Right lobe of liver (tissue), 4 donors: Measurements from ENCODE around the gene DBN1.

Experiments used
- CTCF ChIP-seq, 4 donors: fragments of 200-600 bp in 3 of 4; fragments of 450-650 bp in 1 of 4; IDR thresholded peaks; one replicate each; pipeline versions ENCODE4 v1.5.1 to v1.8.0; 2016 to 2022; ENCODE audit warnings: antibody characterized with exemption in 4 of 4, mild to moderate bottlenecking in 2 of 4
- POLR2A ChIP-seq: fragments of 450-650 bp; IDR thresholded peaks from one replicate; pipeline ENCODE4 v1.6.1; 2017; ENCODE audit warnings: antibody characterized with exemption, mild to moderate bottlenecking
- donor health status: DM: no; HTN: no; CAD: no.
- donor health status: DM: no; HTN: no; CAD: no.
- donor health status: DM: no; HTN: yes; CAD: no.

GRCh38 chr5:177470759-177471536 is 2.5 kb downstream of the DBN1 start:
- TF ChIP-seq CTCF (IDR thresholded peaks at IDR 0.05) (no peak), POLR2A (no peak)
